SK-N-DZ (cell line): ENCODE data around the gene ZNF414.
A peak's percentile ranks its signal among the peaks of the same experiment; 100 is the strongest.
"Not testable (repeated sequence)": the region's sequence is repeated elsewhere in the genome, so short reads cannot be mapped to it uniquely, and the experiment has no call there.

Experiments
- DNase-seq: peaks from one replicate; pipeline ENCODE4 v3.0.0-alpha.2; 2015; ENCODE audit warnings: low spot score

The ZNF414 gene

DNA sequence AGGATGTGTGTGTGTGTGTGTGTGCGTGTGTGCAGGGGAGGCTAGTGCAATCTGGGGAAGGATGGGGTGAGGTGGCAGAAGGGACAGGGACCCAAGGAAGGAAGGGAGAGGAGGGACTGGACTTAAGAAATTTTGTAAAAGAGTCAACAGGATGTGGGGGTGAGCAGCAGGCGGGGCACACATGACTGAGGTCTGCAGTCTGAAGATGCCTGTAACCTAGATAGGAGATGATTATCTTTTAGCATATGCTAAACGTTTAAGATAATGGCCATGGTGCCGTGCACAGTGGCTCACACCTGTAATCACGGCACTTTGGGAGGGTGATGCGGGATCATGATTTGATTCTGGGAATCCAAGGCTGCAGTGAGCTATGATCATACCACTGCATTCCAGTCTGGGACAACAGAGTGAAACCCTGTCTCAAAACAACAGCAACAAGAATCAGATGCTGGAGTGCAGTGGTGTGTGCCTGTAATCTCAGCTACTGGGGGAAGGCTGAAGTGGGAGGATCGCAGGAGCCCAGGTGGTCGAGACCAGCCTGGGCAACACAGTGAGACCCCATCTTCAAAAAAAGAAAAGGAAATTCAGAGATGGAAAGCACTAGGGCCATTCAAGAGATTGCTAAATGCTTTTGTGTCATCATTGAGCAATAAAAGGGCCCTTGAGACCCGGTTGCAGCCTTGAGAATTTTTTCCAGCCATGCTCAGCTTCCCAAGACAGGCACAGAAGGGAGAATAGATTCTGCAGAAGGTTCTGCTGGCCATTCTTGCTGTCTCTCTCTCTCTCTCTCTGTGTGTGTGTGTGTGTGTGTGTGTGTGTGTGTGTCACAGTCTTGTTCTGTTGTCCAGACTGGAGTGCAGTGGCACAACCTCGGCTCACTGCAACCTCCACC is 3.8 kb upstream of the ZNF414 start:
- no peak for DNase-seq

DNA sequence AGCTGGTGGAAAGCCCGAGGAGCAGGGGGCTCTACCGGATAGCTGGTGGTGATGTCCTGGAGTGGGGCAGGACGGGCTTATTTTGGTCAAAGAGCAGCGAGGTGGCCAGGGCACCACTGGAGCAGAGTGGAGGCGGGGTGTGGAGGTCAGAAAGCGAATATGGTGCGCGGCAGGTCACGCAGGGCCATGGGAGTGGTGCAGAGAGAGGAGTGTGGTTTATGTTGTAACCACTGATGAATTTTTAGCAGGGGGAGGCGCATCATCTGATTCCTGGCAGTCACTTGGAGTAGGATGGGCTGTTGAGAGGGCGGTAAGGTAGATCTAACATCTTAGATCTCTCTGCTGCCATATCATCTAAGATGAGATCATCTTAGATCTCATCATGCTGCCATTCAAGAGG is 1.4 kb upstream of the ZNF414 start:
- DNase-seq, result no peak

DNA sequence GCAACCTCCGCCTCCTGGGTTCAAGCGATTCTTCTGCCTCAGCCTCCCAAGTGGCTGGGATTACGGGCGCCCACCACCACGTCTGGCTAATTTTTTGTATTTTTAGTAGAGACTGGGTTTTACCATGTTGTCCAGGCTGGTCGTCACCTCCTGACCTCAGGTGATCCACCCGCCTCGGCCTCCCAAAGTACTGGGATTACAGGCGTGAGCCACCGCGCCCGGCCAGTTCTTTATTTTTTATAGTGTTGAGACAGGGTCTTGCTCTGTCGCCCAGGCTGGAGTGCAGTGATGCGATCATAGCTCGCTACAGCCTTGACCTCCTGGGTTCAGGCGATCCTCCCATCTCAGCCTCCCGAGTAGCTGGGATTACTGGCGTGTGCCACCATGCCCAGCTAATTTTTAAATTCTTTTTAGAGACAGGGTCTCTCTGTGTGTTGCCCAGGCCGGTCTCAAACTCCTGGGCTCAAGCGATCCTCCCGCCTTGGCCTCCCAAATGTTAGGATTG is 590 bp upstream of the ZNF414 start:
- DNase-seq, result not testable (repeated sequence)

DNA sequence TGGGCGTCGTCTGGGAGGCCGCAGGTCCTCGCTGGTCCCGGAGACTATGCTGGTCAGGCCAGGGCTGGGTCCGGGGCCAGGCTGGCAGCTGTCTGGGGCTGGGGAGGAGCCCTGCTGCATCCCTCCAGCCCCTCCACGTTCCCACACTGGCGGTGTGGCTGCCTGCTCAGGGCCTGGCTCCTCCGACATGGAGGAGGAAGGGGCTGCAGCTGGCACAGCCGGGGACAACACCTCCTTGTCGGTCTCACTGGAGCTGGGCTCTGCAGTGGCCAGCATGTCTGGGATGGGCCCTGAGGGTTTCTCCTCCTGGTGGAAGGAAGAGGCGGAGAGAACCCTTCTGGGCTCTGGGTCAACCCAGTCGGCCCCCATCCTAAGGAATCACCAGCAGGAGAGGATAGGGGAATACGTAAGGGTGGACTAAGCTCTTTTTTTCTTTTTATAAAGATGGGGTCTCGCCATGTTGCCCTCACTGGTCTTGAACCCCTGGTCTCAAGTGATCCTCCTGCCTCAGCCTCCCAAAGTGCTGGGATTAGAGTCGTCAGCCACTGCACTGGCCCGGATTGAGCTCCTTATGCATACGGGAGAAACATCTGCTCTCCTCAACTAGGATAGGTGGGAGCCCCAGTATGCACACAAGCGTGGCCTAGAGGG is 806 bp downstream of the ZNF414 start:
- no peak for DNase-seq

DNA sequence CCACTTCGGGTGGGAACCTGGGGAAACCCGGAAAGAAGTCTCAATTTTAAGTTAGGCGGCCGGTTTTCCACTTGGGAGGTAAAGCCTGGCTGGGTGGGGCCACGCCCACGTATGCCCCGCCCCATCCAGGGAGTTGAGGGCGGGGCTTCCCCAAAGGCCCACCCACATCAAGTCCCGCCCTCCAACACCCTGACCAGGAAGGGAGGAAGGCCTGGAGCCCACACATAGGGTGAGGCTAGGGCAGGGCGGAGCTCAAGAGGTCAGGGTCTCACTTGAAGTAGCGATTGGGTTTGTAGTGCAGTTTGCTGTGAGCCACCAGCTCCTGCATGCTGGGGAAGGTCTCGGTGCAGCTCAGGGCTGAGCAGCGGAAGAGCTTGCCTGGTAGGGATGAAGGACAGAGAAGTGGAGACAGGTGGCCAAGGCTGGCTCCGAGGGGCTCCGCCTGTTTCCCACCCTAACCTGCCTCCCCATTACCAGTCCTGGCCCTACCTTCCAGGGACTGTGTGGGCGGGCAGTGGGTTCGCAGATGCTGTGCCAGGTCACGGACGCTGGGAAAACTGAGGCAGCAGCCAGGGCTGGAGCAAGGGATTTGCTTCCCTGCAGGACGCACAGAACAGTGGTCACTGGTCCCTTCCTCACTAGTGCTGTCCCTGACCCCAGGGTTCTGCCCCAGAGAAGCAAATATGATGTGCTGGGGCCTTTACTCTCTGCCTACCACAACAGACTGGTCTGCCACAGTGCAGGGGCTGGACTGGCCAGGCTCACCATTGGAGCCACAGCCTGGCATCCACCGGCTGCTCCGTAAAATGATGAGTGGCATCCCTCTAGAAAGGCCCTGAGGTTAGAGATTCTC is 1.6 kb downstream of the ZNF414 start:
- DNase-seq, result no peak

DNA sequence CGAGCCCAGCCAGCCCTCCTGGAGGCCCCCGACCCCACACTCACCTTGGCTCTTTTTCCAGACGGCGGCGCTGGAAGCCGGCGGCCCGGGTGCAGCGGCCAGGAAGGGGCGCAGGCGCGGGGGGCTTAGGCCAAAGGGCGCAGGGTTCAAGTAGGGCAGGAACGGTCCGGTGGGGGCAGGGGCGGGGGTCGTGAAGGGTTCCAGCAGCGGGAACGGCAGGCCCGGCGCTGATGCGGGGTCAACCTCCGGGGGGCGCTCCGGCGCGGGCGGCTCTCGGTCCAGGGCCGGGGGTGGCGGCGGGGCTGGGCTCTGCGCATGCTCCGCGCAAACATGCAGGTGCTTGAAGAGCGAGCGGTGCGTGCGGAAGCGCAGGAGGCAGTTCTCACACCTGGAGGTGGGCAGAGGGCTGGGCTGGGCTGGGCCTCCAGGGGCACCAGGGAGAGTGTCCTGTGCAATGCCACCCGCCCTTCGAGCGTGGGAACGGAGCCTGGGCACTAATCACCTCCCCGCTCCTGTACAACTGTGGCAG is 2.3 kb downstream of the ZNF414 start:
- no peak for DNase-seq

DNA sequence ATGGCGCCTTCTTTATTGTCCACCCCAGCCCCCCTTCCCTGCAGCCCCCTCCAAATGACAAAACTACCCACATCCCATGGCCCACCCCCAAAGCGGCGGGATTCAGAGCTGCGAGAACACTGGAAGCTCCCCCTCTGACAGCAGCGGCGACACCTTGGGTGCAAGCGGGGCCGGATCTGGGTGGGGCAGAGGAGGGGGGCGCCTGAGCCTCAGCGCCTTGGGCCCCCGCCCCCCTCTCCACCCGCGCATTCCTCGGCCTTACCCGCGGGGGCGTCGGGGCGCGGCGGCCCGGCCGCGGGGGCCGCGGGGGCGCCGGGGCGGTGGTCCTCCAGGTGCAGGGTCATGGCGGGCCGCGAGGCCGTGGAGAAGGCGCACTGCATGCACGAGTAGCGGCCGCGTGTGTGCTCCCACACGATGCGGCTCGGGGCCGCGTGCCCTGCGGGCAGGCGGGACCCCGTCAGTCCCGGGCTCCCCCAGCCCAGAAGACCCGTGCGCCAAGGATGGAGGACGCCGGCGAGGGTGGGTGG is 3.3 kb downstream of the ZNF414 start:
- DNase-seq, result no peak

DNA sequence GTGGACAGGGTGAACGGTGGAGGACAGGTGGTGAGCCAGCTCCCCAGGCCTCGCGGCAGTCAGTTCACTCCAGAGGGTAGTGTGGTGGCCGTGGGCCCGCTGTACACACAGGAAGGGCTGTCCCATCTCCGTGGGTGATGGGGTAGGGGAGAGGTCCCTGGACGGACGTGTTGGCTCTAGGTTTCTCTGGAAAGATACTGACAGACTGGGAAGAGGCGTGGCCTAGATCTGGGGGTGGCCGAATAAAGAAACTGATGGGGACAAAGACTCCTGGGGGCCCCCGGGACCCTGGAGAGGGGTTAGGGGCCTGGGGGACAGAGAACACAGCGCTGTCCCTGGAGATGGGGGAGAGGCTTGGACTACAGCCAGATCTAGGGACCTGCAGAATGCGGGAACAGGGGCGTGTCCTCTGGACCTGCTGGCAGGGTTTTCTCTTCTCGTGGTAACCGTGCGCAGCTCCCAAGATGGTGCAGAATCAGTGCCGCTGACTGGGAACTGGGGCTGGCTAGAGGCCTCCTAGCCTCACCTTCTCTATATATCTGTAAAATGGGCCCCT is 7.5 kb downstream of the ZNF414 start:
- DNase-seq, result no peak

DNA sequence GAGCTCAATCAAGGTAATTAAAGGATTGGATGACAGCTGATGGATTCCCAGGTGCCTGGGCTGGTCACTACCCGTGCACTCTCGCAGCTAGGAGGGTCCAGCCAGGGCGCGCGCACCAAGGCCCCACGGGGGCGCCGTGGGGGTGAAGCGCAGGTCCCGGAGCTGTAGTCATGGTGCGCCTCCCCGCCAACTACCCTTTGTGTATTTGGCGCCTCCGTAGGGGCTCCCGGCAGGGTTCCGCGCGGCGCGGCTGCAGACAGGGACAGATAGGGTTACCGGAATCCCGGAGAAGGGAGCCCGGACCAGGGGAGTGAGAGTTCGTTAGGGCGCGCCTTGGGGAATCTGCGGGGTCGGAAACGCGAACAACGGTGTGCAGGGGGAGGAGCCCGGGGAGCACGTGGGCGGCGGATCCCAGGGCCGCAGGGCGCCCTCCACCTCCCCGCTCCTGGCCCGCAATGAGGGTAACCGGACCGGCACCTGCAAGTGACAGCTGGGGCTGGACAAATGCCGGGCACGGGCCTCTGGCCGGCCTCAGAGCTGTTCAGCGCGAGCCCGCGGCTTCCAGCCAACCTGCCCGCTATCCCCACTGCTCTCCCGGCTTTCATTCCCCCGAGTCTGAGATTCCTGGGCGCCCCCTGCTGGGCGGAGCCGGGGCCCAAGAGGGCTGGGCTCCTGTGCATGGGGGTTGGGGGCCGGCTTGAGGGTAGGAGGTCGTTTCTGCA is 8.1 kb downstream of the ZNF414 start:
- peak; percentile 76 for DNase-seq

DNA sequence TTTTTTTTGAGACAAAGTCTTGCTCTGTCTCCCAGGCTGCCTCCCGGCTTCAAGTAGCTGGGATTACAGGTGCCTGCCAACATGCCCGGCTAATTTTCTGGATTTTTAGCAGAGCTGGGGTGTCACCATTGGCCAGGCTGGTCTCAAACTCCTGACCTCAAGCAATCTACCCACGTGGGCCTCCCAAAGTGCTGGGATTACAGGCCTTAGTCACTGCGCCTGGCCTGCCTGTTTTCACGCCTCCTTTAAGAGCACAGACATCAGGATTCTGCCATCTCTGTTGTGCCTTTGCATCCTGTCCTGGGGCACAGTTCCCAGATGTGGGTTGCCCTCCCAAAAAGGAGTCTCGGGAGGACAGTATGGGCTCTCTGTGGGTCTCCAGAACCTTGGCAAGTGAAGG is 9.0 kb downstream of the ZNF414 start:
- no peak for DNase-seq

DNA sequence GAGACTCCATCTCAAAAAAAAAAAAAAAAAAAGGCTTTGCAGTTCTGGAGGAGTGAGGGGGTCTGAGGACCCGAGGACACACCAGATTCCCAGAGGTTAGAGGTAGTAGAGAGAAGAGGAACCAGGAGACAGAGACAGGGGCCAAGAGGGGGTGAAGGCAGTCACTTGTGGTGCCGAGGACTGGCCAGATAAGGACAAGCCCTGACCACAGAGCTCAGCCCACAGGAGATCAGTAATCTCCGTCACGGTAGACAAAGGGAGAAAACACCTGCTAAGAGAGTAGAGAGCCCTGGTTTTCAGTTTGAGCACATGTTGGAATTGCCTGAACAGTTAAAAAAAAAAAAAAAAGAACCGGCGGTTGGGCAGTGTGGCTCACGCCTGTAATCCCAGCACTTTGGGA is 9.8 kb downstream of the ZNF414 start:
- no peak for DNase-seq

DNA sequence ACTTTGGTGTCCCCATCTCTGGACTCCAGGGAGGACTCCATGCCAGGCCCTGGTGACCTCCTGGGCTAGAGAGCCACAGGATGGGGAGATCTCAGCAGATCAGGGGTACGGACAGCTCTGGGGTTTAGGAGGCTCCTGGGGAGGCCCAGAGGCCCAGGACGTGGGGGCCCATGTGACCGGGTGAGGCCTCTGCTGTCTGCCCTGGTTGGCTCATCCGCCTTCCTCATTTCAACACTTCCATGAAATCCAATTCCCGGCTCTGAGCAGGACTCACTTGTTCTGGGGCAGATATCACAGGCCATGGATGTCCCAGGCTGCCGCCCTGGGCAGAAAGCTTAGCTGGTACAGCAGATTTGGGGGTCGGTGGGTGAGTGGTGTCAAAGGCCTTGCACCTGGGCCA is 10.5 kb downstream of the ZNF414 start:
- no peak for DNase-seq

DNA sequence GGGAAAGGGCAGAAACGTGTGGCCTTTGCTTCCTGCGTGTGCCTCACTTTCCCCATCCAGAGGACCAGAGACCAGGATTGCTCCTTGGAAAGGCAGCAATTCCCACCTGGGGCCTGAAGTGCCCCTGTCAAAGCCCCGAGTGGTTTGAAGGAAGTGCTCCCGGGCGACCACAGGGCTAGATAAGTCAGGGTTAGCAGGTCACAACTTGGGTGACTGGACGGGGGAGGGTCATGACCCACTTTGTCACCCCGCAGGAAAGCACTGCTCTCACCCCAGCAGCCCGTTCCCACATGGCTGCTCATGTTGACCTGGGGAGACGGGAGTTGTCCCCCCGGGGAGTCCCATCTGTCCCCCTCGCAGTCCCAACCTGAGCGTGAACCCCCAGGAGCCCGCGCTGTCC is 12.0 kb downstream of the ZNF414 start:
- no peak for DNase-seq

DNA sequence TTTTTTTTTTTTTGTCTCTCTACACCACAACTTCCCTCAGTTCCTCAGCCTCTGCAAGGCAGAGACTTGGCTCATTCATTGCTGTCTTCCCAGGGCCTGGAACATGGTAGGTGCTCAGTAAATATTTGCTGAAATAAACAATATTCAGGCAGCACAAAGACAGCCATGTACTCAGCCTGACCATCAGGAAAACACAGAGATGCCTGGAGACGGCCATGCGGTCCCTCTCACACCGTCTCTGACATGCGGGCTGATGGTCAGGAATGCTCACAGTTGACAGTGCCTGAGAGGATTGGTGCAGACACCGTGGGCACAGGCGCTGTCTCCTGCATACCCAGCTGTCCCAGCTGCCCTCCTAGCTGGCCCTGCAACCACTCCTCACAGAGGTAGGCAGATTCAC is 12.5 kb downstream of the ZNF414 start:
- DNase-seq, result no peak

DNA sequence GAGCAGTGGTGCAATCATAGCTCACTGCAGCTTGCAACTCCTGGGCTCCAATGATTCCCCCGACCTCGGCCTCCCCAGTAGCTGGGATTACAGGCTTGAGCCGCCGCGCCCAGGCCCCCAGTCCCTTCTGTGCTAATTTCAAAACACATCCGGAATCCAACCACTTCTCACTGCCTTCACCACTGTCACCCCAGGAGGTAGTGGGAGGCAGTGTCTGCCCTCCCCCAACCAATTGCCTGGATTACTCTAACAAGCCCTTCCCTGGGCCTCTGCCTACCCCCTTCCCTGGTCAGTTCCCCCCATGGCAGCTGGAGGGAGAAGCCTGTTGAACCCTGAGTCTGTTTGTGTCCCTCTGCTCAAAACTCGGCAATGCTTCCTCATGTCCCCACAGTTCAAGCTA is 13.8 kb downstream of the ZNF414 start:
- DNase-seq, result no peak

DNA sequence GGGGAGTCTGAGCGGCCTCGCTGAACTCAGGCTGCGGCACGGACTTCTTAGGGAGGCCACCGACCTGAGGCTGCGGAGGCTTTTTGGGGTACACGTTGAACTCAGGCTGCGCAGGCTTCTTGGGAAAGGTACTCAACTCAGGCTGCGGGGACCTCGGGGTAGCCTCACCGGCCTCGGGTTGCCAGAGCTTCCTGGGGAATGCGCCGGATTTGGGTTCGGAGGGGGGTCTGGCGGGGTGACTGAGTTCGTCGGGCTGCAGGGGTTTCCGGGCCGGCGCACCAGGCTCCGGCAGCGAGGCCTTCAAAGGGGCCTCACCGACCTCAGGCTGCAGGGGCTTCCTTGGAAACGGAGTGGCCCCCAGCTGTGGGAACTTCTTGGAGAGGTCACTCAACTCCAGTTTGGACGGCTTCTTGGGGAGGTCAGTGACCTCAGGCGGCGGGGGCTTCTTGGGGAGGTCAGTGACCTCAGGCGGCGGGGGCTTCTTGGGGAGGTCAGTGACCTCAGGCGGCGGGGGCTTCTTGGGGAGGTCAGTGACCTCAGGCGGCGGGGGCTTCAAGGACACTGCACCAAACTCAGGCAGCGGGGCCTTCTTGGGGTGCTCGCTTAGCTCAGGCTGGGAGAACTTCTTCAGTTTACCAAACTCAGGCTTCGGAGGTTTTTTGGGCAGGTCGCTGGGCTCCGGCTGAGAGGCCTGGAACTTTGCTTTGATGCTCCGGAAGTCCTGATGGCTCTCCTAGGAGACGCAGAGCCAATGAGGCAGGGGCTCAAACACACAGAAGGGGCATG is 14.7 kb downstream of the ZNF414 start:
- DNase-seq, result no peak

DNA sequence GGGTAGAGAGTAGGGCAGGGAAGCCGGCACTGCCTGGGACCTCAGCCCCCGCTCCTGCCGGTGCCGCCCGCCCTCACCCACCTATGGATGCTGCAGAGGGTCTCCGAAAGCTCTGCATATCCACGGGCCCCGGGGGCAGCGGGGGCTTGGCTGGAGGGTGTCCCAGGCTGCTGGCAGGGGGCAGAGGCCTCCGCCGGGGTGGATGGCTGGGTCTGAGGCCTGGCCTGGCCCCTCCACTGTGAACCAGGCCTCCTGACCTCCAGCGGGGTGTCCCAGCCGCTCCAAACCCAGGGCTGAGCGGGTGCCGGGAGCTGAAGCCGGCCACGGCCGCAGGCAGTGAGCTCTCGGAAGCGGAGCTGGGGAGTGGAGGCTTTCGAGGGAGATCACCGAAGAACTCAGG is 15.7 kb downstream of the ZNF414 start:
- no peak for DNase-seq

DNA sequence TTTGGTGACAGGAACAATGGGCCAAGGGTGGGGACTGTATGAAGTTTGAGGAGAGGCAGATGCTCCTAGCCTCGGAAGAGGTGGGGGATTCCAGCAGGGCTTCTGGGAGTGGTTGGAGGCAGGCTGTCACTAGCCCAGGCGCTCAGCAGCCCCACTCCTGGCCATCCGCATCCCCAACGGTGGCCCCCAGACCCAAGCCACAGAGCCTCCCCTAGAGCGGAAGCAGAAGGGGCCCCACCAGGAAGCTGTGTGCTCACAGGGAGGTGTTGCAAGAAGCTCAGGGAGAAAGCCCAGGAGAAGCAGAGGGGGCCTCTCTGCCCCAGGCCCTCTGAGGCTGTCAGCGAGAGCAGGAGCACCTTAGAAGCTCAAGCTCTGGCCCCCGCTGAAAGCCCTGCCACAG is 19.8 kb downstream of the ZNF414 start:
- no peak for DNase-seq

DNA sequence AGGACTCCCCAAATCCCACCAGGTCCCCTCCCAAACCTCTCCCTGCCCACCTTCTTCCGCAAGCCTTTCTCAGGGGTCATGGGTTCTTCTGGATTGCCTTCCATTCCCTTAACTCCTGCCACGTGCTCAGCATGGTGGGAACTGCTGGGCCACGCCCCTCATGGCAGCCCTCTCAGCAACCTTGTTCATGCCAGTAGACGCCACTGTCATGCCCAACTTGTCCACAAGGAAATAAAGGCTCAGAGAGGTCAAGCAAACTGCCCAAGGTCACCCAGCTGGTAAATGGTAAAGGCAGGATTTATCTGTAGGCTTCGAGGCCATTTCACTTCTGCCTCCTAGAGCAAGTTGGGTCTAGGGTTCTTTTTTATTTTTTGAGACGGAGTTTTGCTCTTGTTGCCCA is 22.4 kb downstream of the ZNF414 start:
- DNase-seq, result no peak

DNA sequence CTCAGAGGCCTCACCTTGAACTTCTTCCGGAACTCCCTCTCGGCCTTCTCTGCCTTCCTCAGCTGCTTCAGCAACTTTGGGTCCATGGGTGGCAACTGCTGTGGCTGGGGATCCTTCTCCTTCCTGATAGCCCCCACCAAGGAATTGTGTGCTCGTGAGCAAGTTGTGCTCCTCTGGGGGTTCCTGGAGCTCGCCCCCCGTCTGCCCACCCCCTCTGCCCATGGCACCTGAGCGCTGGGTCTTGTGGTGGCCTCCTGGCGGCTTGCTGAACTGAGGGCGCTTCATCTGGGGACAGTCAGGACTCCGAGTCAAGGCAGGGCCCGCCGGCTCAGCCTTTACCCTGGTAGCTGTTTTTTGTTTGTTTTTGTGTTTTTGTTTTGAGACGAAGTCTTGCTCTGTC is 23.1 kb downstream of the ZNF414 start:
- DNase-seq, result no peak
